ENCODE results near the gene BORA. TPM values are rescaled to one million over a fixed set of nuclear protein-coding genes. Genes with fewer than 3 reads are reported as not detected.

BORA gene
- total RNA-seq, 2 donors from 2014 or later, result 14.4 to 22.5 TPM

- H3K27me3 ChIP-seq (ENCODE audit: control insufficient read depth, insufficient read depth, low read length, poor library complexity, severe bottlenecking), result no peaks in the 10 kb centered on the region
- Mint-ChIP-seq H3K27me3 (ENCODE audit: insufficient read depth) (no peaks in the 10 kb centered on the region), H3K27ac (no peak overlapping the region), H3K4me3 (no peak overlapping the region), H3K36me3 (ENCODE audit: low read depth) (peaks cover 47% of the 10 kb centered on the region), H3K9me3 (no peaks in the 10 kb centered on the region), H3K4me1 (peaks cover 3% of the 10 kb centered on the region)
- no peak overlapping the region for H3K4me3 ChIP-seq (ENCODE audit: low read length)
- no peak for TF ChIP-seq CTCF (conservative IDR thresholded peaks at IDR 0.05)
- DNase-seq, result no peak
- H3K36me3 ChIP-seq (ENCODE audit: control insufficient read depth, insufficient read depth, low read length), result peaks cover 69% of the 10 kb centered on the region
- H3K9me3 ChIP-seq (ENCODE audit: control insufficient read depth, low read length), result no peaks in the 10 kb centered on the region
- WGBS, 2 experiments (ENCODE audit: insufficient coverage in 1 of 2, insufficient read length in 1 of 2), result 91 to 98% methylated on average over 1 of the region's 1 CpG
- H3K9ac ChIP-seq (ENCODE audit: extremely low read depth, low read length, poor library complexity, severe bottlenecking), result no peak overlapping the region
- H3K27ac ChIP-seq (ENCODE audit: low read depth, low read length), result no peak overlapping the region
- no peaks in the 10 kb centered on the region for H3K4me1 ChIP-seq (ENCODE audit: control insufficient read depth, insufficient read depth, low read length)
Observed at GRCh38 chr13:72740015-72740414, 12.3 kb downstream of the BORA start.

GRCh38 chr13:72745260-72745659, 17.5 kb downstream of the BORA start:
- no peaks in the 10 kb centered on the region for H3K27me3 Mint-ChIP-seq (ENCODE audit: insufficient read depth)
- Histone ChIP-seq H3K27ac (ENCODE audit: low read depth, low read length) (no peak overlapping the region), H3K9ac (ENCODE audit: extremely low read depth, low read length, poor library complexity, severe bottlenecking) (no peak overlapping the region), H3K27me3 (ENCODE audit: control insufficient read depth, insufficient read depth, low read length, poor library complexity, severe bottlenecking) (no peaks in the 10 kb centered on the region), H3K4me1 (ENCODE audit: control insufficient read depth, insufficient read depth, low read length) (no peaks in the 10 kb centered on the region), H3K36me3 (ENCODE audit: control insufficient read depth, insufficient read depth, low read length) (peaks cover 75% of the 10 kb centered on the region), H3K4me3 (ENCODE audit: low read length) (no peak overlapping the region), H3K9me3 (ENCODE audit: control insufficient read depth, low read length) (no peaks in the 10 kb centered on the region)
- no peak overlapping the region for H3K4me3 Mint-ChIP-seq
- no peak for TF ChIP-seq CTCF (conservative IDR thresholded peaks at IDR 0.05)
- WGBS, 2 experiments (ENCODE audit: insufficient coverage in 1 of 2, insufficient read length in 1 of 2), result 95% methylated on average over 1 of the region's 1 CpG; no CpG with 5 or more reads in 1 of the 2 experiments
- no peak overlapping the region for H3K27ac Mint-ChIP-seq
- peaks cover 62% of the 10 kb centered on the region for H3K36me3 Mint-ChIP-seq (ENCODE audit: low read depth)
- peaks cover 3% of the 10 kb centered on the region for H3K4me1 Mint-ChIP-seq
- no peaks in the 10 kb centered on the region for H3K9me3 Mint-ChIP-seq
- DNase-seq, result no peak

- no peak overlapping the region for H3K4me3 Mint-ChIP-seq
- no peak overlapping the region for H3K27ac ChIP-seq (ENCODE audit: low read depth, low read length)
- H3K27me3 ChIP-seq (ENCODE audit: control insufficient read depth, insufficient read depth, low read length, poor library complexity, severe bottlenecking), result no peaks in the 10 kb centered on the region
- no peaks in the 10 kb centered on the region for H3K4me1 Mint-ChIP-seq
- no peak overlapping the region for H3K27ac Mint-ChIP-seq
- H3K4me1 ChIP-seq (ENCODE audit: control insufficient read depth, insufficient read depth, low read length), result no peaks in the 10 kb centered on the region
- peaks cover 79% of the 10 kb centered on the region for H3K36me3 Mint-ChIP-seq (ENCODE audit: low read depth)
- no peak overlapping the region for H3K9ac ChIP-seq (ENCODE audit: extremely low read depth, low read length, poor library complexity, severe bottlenecking)
- H3K4me3 ChIP-seq (ENCODE audit: low read length), result no peak overlapping the region
- peaks cover 94% of the 10 kb centered on the region for H3K36me3 ChIP-seq (ENCODE audit: control insufficient read depth, insufficient read depth, low read length)
- no peaks in the 10 kb centered on the region for H3K27me3 Mint-ChIP-seq (ENCODE audit: insufficient read depth)
- TF ChIP-seq CTCF (conservative IDR thresholded peaks at IDR 0.05), result no peak
- peaks cover 4% of the 10 kb centered on the region for H3K9me3 Mint-ChIP-seq
- no peaks in the 10 kb centered on the region for H3K9me3 ChIP-seq (ENCODE audit: control insufficient read depth, low read length)
- DNase-seq, result no peak
Observed at GRCh38 chr13:72751220-72751619, 23.5 kb downstream of the BORA start.
